Tibial nerve (tissue), 4 donors: ENCODE results near the gene B3GNT9.

Experiments
- CTCF ChIP-seq, 5 experiments: fragments of 200-600 bp in 3 of 5; fragments of 450-650 bp in 2 of 5; sonication (generic) in 3 of 5; IDR thresholded peaks; one replicate each; pipeline ENCODE4 v1.5.1; 2016 to 2019; ENCODE audit warnings: antibody characterized with exemption in 5 of 5, mild to moderate bottlenecking in 3 of 5, moderate library complexity in 2 of 5
- EP300 ChIP-seq, 2 donors: sonication (generic); formaldehyde crosslinking; IDR thresholded peaks; one replicate each; pipeline ENCODE4 v1.6.1; 2017; ENCODE audit warnings: antibody characterized with exemption in 2 of 2, mild to moderate bottlenecking in 1 of 2
- POLR2A ChIP-seq, 2 donors: fragments of 450-650 bp; IDR thresholded peaks; one replicate each; pipeline ENCODE4 v1.6.1; 2017; ENCODE audit warnings: antibody characterized with exemption in 2 of 2, mild to moderate bottlenecking in 2 of 2, moderate library complexity in 2 of 2

GRCh38 chr16:67150047-67150832 lies 558 bp downstream of the B3GNT9 start:
- TF ChIP-seq CTCF (IDR thresholded peaks at IDR 0.05) (no peak), POLR2A (IDR thresholded peaks at IDR 0.05) (no peak), EP300 (IDR thresholded peaks at IDR 0.05) (no peak)
